BJ (cell line): ENCODE results near the gene AHDC1. TPM values are rescaled to one million over a fixed set of nuclear protein-coding genes. Genes with fewer than 3 reads are reported as not detected.
"Not testable (repeated sequence)": the region's sequence is repeated elsewhere in the genome, so short reads cannot be mapped to it uniquely, and the experiment has no call there.

Experiments used
- CTCF ChIA-PET: fragments of 350-600 bp; formaldehyde crosslinking; extraction: SDS; loops from one replicate; lab custom pipeline; 2021; ENCODE audit warnings: antibody characterized with exemption, inconsistent platforms; lab: Yijun Ruan, JAX
- POLR2A ChIA-PET: fragments of 300-600 bp; sonication (Branson Sonifier 250); formaldehyde crosslinking; extraction: SDS; loops from one replicate; lab custom pipeline; 2021; ENCODE audit warnings: antibody characterized with exemption; lab: Charles Lee
- DNase-seq: peaks from one replicate; pipeline ENCODE4 v3.0.0-alpha.2; 2011; ENCODE audit warnings: low read depth
- H3K27me3 ChIP-seq: 2 replicates; pipeline ENCODE4 v1.6.0; 2011; ENCODE audit warnings: low read length; ENCODE audit not compliant: control insufficient read depth, insufficient read depth
- H3K36me3 ChIP-seq: 2 replicates; pipeline ENCODE4 v1.5.1; 2011; ENCODE audit warnings: low read length; ENCODE audit not compliant: control insufficient read depth, insufficient read depth
- H3K4me3 ChIP-seq: 2 replicates; pipeline ENCODE4 v1.5.1; 2011; ENCODE audit warnings: low read depth, mild to moderate bottlenecking, control low read depth, low read length
- polyA plus RNA-seq: library from polyadenylated mRNA; depleted of rRNA; stranded (reverse); fragments of >200 nt; gene quantifications from 2 replicates; pipeline ENCODE4 v1.2.3, GENCODE V29; 2011
- TF ChIP-seq, protein P1 (sequence below): IDR thresholded peaks from 2 replicates; pipeline ENCODE4 v1.5.1; 2011; ENCODE audit warnings: low read depth, mild to moderate bottlenecking, control low read depth, inconsistent platforms, low read length, moderate library complexity; ENCODE audit not compliant: insufficient read depth

AHDC1 gene
- polyA plus RNA-seq, 1 experiment = 4.1 TPM

DNA sequence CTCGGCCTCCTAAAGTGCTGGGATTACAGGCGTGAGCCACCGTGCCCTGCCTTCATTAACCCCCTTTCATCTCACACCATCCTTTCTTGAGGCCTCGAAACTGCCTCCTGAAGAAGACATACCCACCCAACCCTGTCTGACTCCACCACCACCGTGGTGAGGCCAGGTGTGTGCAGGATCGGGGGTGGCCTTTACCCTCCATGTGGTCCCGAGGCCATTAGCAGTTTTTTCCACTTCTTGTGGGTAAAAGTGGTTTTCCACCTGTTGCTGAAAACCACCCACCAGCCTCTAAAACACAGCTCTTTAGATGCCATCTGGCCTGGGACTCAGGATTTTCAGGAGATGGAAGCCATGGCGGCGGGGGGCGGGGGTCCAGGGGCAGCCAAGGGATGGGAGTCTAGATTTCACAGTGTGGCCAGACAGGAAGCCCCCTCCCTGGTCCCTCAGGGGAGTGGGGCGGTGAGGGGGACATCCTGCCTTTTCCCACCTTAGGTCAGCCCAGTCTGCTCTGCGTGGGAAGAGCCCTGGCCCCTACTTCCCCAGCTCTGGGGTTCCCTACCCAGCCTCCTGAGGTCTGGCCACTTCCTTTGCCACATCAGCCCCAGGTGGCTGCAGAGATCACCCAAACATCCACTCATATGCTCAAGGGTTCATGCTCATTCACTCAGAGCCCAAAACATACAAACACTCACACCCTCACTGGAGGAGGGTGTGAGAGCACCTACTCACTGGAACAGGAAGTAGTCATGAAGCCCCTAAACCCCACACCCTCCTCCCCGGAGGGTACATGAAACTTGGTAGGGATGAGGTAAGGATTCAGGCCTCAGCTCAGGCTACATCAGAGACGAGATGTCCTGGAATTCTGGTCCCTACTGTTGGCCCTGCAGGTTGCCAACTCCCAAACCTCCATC, 28.7 kb upstream of the AHDC1 start:
- H3K4me3 ChIP-seq = no peak overlapping the region
- TF ChIP-seq, protein P1, sequence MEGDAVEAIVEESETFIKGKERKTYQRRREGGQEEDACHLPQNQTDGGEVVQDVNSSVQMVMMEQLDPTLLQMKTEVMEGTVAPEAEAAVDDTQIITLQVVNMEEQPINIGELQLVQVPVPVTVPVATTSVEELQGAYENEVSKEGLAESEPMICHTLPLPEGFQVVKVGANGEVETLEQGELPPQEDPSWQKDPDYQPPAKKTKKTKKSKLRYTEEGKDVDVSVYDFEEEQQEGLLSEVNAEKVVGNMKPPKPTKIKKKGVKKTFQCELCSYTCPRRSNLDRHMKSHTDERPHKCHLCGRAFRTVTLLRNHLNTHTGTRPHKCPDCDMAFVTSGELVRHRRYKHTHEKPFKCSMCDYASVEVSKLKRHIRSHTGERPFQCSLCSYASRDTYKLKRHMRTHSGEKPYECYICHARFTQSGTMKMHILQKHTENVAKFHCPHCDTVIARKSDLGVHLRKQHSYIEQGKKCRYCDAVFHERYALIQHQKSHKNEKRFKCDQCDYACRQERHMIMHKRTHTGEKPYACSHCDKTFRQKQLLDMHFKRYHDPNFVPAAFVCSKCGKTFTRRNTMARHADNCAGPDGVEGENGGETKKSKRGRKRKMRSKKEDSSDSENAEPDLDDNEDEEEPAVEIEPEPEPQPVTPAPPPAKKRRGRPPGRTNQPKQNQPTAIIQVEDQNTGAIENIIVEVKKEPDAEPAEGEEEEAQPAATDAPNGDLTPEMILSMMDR = no peak
- POLR2A ChIA-PET = no interaction called here
- no peaks in the 10 kb centered on the region for H3K36me3 ChIP-seq
- CTCF ChIA-PET = interaction anchor here (0.7 to 1.8 kb wide), 3 partner anchors 12 to 37 kb away, joined by 4 to 6 read pairs (median 5); no protein-coding TSS in a partner anchor
- H3K27me3 ChIP-seq = peaks cover 4% of the 10 kb centered on the region; the same call in 1 of the 2 replicates
- no peak for DNase-seq

DNA sequence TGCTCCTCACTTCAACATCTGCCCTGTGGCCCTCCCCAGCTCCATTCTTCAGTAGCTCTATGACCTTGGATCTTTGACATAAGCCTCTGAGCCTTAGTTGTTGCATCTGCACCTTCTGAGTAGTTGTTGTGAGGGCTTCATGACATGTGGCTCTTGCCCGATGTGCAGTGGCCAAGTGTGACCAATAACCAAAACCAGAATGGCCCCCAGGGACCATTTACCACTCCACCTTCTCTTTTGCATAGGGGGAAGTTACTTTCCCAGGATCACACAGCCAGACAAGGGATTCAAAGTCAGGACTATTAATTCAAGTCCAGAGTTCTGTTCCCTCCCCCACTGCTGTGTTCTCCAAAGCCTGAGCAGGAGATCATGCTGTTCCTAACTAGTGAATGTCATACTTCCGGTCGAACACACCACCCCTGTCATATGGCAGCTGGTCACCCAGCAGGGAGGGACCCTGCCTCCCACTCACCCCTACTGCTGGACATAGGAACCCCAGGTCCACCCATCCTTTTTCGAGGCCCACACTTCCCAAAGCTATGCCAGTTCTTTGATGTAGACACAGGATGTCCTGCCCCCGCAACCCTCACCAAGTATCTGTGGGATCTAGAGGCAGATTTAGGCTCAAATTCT, 27.0 kb upstream of the AHDC1 start:
- DNase-seq = no peak
- CTCF ChIA-PET = interaction anchor here (1.1 to 4.3 kb wide), 6 partner anchors 14 to 38 kb away, joined by 3 to 15 read pairs (median 5); no protein-coding TSS in a partner anchor
- TF ChIP-seq, protein P1 = no peak
- POLR2A ChIA-PET = no interaction called here
- H3K27me3 ChIP-seq = peaks cover 4% of the 10 kb centered on the region; the same call in 1 of the 2 replicates
- H3K36me3 ChIP-seq = no peaks in the 10 kb centered on the region
- no peak overlapping the region for H3K4me3 ChIP-seq

DNA sequence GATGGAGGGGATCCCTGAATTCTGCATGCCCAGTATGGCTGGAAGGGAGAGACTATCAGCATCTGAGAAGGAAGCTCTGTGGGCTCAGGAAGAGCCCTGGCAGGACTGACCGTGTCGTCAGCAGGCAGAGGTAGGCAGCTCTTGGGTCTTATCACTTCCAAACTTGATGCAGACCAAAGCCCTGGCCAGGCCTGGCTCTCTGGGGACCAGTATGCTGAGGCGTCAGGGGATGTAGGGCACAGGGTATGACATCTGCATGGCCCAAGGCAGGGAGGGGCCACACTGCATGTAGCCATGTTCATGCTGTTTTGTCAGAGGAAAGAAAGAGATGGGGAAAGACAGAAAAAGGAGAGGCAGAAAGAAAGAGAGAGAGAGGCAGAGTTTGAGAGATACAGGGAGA, 24.8 kb upstream of the AHDC1 start:
- DNase-seq = no peak
- Histone ChIP-seq H3K4me3 (no peak overlapping the region), H3K36me3 (no peaks in the 10 kb centered on the region), H3K27me3 (no peaks in the 10 kb centered on the region)
- TF ChIP-seq, protein P1 = no peak
- ChIA-PET CTCF (interaction anchor here (1.2 to 4.3 kb wide), 5 partner anchors 11 to 20 kb away, joined by 3 to 15 read pairs (median 4); no protein-coding TSS in a partner anchor), POLR2A (no interaction called here)

DNA sequence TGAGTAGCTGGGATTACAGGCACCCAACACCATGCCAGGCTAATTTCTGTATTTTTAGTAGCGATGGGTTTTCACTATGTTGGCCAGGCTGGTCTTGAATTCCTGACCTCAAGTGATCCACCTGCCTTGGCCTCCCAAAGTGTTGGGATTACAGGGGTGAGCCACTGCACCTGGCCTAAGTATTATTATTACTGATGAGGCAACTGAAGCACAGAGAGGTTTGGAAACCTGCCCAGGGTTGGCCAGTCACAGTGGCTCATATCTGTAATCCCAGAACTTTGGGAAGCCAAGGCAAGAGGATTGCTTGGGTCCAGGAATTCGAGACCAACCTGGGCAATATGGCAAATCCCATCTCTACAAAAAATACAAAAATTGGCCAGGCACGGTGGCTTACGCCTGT, 23.8 kb upstream of the AHDC1 start:
- POLR2A ChIA-PET, H3K27me3 ChIP-seq, H3K4me3 ChIP-seq, H3K36me3 ChIP-seq, DNase-seq: not testable (repeated sequence)
- CTCF ChIA-PET = interaction anchor here (1.0 to 4.3 kb wide), 4 partner anchors 11 to 19 kb away, joined by 4 to 15 read pairs (median 7); no protein-coding TSS in a partner anchor

DNA sequence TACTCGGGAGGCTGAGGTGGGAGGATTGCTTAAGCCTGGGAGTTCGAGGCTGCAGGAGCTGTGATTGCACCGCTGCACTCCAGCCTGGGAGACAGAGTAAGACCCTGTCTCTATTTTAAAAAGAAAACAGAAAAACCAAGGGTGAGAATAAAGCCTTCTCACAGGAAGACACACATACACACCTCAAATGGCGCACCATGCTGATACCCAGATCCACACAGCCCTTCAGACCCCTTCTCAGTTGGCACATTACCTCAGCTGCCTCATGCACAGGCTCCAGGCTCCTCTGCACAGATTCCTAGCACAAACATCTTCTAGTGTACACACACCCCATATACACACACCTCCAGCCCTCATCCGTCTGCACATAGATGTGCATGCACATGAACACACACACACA, 23.1 kb upstream of the AHDC1 start:
- TF ChIP-seq, protein P1 = no peak
- no peak for DNase-seq
- no peaks in the 10 kb centered on the region for H3K36me3 ChIP-seq
- CTCF ChIA-PET = interaction anchor here (1.0 to 2.4 kb wide), 2 partner anchors 10 to 17 kb away, joined by 4 to 10 read pairs; no protein-coding TSS in a partner anchor
- no peaks in the 10 kb centered on the region for H3K27me3 ChIP-seq
- H3K4me3 ChIP-seq = no peak overlapping the region
- POLR2A ChIA-PET = no interaction called here
